Peyer's patch (tissue), 4 donors: ENCODE measurements around the gene PCDHGA5.

ENCODE experiments used
- POLR2A ChIP-seq, 2 donors: fragments of 450-650 bp; IDR thresholded peaks; one replicate each; pipeline ENCODE4 v1.5.1; 2017; ENCODE audit warnings: antibody characterized with exemption in 2 of 2, mild to moderate bottlenecking in 2 of 2, moderate library complexity in 2 of 2
- TF ChIP-seq, protein P1 (sequence below), 6 experiments: fragments of 450-650 bp in 4 of 6; fragments of 200-600 bp in 2 of 6; sonication (generic) in 1 of 6; IDR thresholded peaks; one replicate each; pipeline ENCODE4 v1.5.1; 2017 to 2019; ENCODE audit warnings: antibody characterized with exemption in 6 of 6, mild to moderate bottlenecking in 3 of 6, moderate library complexity in 1 of 6

DNA sequence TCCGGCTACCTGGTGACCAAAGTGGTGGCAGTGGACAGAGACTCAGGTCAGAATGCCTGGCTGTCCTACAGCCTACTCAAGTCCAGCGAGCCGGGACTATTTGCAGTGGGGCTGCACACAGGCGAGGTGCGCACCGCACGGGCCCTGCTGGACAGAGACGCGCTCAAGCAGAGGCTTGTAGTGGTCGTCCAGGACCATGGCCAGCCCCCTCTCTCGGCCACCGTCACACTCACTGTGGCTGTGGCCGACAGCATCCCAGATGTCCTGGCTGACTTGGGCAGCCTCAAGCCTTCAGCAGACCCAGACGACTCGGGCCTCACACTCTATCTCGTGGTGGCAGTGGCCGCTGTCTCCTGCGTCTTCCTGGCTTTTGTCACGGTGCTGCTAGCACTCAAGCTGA lies 7.0 kb upstream of the PCDHGA5 start:
- TF ChIP-seq, protein P1, sequence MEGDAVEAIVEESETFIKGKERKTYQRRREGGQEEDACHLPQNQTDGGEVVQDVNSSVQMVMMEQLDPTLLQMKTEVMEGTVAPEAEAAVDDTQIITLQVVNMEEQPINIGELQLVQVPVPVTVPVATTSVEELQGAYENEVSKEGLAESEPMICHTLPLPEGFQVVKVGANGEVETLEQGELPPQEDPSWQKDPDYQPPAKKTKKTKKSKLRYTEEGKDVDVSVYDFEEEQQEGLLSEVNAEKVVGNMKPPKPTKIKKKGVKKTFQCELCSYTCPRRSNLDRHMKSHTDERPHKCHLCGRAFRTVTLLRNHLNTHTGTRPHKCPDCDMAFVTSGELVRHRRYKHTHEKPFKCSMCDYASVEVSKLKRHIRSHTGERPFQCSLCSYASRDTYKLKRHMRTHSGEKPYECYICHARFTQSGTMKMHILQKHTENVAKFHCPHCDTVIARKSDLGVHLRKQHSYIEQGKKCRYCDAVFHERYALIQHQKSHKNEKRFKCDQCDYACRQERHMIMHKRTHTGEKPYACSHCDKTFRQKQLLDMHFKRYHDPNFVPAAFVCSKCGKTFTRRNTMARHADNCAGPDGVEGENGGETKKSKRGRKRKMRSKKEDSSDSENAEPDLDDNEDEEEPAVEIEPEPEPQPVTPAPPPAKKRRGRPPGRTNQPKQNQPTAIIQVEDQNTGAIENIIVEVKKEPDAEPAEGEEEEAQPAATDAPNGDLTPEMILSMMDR (IDR thresholded peaks at IDR 0.05) = no peak
- TF ChIP-seq POLR2A (IDR thresholded peaks at IDR 0.05) = no peak
